LNCAP (cell line): Measurements from ENCODE around the gene FAM234A.

Experiments used
- CTCF ChIP-seq: fragments of 450-650 bp; IDR thresholded peaks from 2 replicates; pipeline ENCODE4 v1.5.1; 2017; ENCODE audit warnings: mild to moderate bottlenecking

FAM234A gene

GRCh38 chr16:278863-279366, 44.3 kb downstream of the FAM234A start:
- TF ChIP-seq CTCF = no peak

- no peak for TF ChIP-seq CTCF
Measured at GRCh38 chr16:279531-279930, 44.9 kb downstream of the FAM234A start.

GRCh38 chr16:280005-280460, 45.4 kb downstream of the FAM234A start:
- no peak for TF ChIP-seq CTCF

- TF ChIP-seq CTCF = no peak
Measured at GRCh38 chr16:280552-280951, 45.9 kb downstream of the FAM234A start, which contains the start of gene ARHGDIG. Gene ARHGDIG (plus strand): TSS chr16:280591. CDS start chr16:280681, 90 bp downstream.

GRCh38 chr16:280991-281659, 46.5 kb downstream of the FAM234A start:
- TF ChIP-seq CTCF = no peak

- no peak for TF ChIP-seq CTCF
Measured at GRCh38 chr16:281660-282255, 47.1 kb downstream of the FAM234A start.

GRCh38 chr16:282491-282890, 47.9 kb downstream of the FAM234A start:
- no peak for TF ChIP-seq CTCF
